Peyer's patch (tissue), 4 donors: ENCODE data around the gene SYTL1.
A peak's percentile ranks its signal among the peaks of the same experiment; 100 is the strongest.

Source experiments
- POLR2A ChIP-seq, 2 donors: fragments of 450-650 bp; IDR thresholded peaks; one replicate each; pipeline ENCODE4 v1.5.1; 2017; ENCODE audit warnings: antibody characterized with exemption in 2 of 2, mild to moderate bottlenecking in 2 of 2, moderate library complexity in 2 of 2
- TF ChIP-seq, protein P1 (sequence below), 6 experiments: fragments of 450-650 bp in 4 of 6; fragments of 200-600 bp in 2 of 6; sonication (generic) in 1 of 6; IDR thresholded peaks; one replicate each; pipeline ENCODE4 v1.5.1; 2017 to 2019; ENCODE audit warnings: antibody characterized with exemption in 6 of 6, mild to moderate bottlenecking in 3 of 6, moderate library complexity in 1 of 6

- TF ChIP-seq, protein P1, sequence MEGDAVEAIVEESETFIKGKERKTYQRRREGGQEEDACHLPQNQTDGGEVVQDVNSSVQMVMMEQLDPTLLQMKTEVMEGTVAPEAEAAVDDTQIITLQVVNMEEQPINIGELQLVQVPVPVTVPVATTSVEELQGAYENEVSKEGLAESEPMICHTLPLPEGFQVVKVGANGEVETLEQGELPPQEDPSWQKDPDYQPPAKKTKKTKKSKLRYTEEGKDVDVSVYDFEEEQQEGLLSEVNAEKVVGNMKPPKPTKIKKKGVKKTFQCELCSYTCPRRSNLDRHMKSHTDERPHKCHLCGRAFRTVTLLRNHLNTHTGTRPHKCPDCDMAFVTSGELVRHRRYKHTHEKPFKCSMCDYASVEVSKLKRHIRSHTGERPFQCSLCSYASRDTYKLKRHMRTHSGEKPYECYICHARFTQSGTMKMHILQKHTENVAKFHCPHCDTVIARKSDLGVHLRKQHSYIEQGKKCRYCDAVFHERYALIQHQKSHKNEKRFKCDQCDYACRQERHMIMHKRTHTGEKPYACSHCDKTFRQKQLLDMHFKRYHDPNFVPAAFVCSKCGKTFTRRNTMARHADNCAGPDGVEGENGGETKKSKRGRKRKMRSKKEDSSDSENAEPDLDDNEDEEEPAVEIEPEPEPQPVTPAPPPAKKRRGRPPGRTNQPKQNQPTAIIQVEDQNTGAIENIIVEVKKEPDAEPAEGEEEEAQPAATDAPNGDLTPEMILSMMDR (IDR thresholded peaks at IDR 0.05) = peak; percentile 66 to 83 (median 74)
- no peak for TF ChIP-seq POLR2A (IDR thresholded peaks at IDR 0.05)
These were observed 9.1 kb upstream of the SYTL1 start for GRCh38 chr1:27332536-27333281.
